ENCODE measurements around the gene ANO6.

Gene ANO6

DNA sequence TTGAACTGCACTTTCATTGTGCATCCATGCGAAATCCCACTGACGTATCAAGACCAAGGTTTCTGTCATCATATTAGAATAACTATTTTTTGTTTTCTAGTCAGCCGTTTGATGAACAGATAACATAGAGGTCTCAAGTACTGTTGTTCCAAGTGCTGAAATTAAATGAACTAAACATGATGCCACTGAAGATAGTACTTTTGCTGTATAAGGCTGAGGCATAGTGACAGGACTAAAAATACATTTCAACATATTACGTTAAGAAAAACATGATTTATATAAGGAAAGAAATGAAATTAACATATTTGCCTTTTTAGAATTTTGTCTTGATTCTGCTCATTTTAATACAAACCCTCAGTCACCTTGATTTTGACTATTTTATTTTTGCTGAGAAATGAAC is 82.2 kb downstream of the ANO6 start:
- no peak overlapping the region for H3K4me3 ChIP-seq (ENCODE audit: low read length)
- no peak for DNase-seq (ENCODE audit: low read depth)
- TF ChIP-seq, protein P1, sequence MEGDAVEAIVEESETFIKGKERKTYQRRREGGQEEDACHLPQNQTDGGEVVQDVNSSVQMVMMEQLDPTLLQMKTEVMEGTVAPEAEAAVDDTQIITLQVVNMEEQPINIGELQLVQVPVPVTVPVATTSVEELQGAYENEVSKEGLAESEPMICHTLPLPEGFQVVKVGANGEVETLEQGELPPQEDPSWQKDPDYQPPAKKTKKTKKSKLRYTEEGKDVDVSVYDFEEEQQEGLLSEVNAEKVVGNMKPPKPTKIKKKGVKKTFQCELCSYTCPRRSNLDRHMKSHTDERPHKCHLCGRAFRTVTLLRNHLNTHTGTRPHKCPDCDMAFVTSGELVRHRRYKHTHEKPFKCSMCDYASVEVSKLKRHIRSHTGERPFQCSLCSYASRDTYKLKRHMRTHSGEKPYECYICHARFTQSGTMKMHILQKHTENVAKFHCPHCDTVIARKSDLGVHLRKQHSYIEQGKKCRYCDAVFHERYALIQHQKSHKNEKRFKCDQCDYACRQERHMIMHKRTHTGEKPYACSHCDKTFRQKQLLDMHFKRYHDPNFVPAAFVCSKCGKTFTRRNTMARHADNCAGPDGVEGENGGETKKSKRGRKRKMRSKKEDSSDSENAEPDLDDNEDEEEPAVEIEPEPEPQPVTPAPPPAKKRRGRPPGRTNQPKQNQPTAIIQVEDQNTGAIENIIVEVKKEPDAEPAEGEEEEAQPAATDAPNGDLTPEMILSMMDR (conservative IDR thresholded peaks at IDR 0.05; ENCODE audit: low read depth, low read length), result no peak

DNA sequence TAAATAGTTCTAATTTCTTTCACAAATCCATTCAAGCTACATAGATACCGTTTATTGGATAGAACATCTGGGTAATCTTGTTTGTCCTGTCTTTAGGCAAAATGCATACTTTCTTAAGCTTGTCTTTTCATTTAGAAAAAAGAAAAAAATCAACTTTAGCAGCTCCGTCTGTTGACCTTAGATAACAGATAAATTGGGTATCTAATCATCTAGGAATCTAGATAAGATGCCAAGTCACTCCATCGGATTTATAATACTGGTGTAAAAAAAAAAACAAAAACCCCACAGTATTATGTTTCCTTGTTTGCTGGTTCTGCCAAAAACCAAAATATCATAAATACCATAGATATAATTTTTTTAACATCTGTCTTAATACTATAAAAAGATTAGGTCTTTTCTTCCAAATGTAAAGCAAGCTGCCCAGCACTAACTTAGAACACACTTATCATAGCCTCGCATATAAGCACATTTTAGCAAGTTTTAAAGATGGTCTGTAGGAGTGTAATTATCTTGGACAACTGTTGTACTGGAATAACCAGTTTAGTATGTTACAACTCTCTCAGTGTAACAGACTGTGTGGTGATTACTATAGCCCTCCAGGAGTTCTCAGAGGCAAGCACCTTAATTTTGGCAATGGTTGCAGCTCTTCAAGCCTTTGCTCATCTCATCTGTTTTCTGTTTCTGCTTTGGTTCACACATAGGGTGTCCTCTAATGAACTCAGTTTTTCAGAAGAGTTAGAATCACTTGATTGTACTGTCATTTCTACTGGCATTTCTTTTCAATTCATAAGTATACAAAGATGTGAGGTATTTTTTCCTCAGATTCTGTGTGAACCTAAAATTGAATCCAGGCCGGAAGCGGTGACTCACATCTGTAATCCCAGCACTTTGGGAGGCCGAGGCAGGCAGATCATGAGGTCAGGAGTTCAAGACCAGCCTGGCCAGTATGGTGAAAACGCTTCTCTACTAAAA is 83.1 kb downstream of the ANO6 start:
- H3K4me3 ChIP-seq (ENCODE audit: low read length), result no peak overlapping the region
- DNase-seq (ENCODE audit: low read depth), result no peak
- TF ChIP-seq, protein P1 (conservative IDR thresholded peaks at IDR 0.05; ENCODE audit: low read depth, low read length), result no peak

DNA sequence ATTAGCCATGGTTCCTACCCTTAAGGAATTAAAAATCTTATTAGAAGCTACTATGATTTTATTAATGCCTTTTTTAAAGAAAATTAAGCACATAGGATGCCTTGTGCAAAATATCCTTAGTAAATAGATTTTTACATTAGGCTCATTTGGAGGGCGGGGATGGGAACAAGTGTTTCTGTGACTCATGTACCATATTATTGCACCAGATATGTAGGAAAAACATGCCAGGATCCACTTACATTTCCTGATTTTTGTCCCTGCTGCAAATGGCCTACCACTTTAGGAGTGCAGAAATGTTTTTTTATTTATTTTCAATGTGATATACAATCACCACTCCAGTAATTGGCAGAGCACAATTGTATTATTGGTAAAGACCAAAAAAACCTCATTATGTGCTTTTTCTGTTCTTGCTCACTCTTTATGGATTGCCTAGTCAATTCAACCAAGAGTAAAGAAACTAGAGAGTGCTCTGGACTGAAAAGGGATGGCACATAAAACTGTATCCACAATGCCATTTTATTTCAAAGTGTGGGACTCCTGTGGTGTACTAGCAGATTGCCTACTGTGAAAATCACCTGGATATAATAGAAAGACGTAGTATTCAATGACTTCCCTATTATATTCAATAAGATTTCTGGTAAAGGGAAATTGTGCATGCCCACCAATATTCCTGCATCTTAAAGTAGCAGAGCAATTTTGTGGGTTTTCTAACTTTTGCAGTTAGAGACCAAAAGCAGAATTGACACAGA is 86.9 kb downstream of the ANO6 start:
- DNase-seq (ENCODE audit: low read depth), result no peak
- no peak overlapping the region for H3K4me3 ChIP-seq (ENCODE audit: low read length)
- TF ChIP-seq, protein P1 (conservative IDR thresholded peaks at IDR 0.05; ENCODE audit: low read depth, low read length), result no peak

DNA sequence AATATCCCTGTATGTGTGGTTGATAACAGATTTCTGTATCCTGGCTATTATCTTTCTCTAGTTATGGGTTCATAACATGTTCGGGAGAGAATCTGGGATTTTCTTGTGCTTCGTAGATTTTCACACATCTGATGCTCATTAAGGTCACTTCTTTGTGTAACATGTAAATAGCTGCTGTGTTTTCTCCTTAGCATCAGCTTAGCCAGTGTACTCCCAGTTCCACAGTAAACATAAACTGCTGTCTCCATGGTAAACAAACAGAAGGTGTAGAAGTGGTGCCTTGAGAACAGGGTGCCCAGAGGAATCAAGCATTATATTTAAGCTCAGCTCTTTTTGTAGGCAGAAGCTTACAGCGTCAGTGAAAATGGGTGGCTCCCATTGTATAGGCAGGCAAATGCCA is 88.0 kb downstream of the ANO6 start:
- no peak for DNase-seq (ENCODE audit: low read depth)
- no peak overlapping the region for H3K4me3 ChIP-seq (ENCODE audit: low read length)

DNA sequence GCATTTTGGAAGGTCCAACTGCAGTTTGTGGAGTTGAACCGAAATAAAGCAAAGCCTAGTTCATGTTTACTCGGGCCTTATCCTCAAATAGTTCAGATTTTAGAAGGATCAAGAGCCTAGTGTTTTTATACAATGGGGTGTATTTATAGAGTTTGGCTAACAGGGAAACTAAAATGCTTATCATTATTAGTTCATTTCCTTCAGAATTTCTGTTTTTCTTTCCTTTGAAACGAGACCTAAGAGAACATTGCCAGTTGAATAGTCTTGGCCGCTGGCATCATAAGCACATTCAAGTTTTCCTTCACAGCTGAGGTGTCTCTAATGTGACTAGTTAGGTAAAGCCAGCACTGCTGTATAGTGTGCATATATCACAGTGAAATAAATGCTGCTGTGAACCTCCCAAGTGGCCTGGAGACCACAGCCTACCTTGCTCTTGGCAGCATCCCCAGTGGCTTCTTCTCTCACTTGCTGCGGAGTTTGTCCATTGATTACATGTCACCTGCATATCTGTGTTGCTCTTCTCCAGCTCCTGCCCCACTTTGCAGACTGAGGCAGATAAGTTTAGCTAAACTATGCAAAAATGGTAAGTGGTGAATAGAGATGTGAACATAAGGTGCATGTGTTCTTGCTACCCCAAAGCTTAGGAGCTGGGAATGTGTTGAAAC is 88.8 kb downstream of the ANO6 start:
- no peak overlapping the region for H3K4me3 ChIP-seq (ENCODE audit: low read length)
- DNase-seq (ENCODE audit: low read depth), result no peak
- TF ChIP-seq, protein P1 (conservative IDR thresholded peaks at IDR 0.05; ENCODE audit: low read depth, low read length), result no peak

More for the DNA sequence above, 88.0 kb downstream of the ANO6 start:
- TF ChIP-seq, protein P1 (conservative IDR thresholded peaks at IDR 0.05; ENCODE audit: low read depth, low read length), result no peak

DNA sequence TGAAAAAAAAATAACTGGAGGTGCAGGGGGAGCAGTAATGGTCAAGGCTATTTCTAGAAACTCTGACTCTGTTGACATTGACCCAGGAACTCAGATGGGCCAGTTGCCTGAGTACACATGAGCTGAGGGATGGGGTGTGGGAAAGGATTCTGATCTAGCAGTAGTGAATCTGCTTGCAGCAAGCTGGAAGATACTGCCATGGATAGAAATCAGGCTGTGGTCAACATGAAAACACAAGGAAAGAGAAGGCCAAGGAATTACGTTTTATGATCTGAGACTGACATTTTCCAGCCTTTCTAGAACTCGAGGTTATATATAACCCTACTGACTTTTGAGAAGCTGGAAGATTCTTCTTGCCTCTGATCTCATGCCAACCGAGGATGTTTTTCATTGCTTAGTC is 90.0 kb downstream of the ANO6 start:
- TF ChIP-seq, protein P1 (conservative IDR thresholded peaks at IDR 0.05; ENCODE audit: low read depth, low read length), result no peak
- DNase-seq (ENCODE audit: low read depth), result no peak
- H3K4me3 ChIP-seq (ENCODE audit: low read length), result no peak overlapping the region
